Suppressor macrophage (primary cell): ENCODE results near the gene SLC16A3.

ENCODE experiments used
- DNase-seq, 4 experiments: peaks; one replicate each; pipeline ENCODE4 v3.0.0-alpha.2; 2020 to 2022

Gene SLC16A3

DNA sequence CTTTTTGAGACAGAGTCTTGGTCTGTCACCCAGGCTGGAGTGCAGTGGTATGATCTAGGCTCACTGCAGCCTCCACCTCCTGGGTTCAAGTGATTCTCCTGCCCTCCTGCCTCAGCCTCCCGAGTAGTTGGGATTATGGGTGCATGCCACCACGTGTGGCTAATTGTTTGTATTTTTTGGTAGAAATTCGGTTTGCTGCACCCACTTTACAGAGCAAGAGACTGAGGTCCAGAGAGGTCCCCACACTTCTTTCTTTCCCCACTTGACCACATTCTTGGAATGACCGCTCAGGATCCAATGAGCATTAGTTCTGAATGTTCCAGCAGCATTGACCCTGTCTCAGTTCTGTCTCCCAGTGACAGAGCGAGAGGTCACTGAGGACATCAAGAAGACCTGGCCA lies 5.3 kb upstream of the SLC16A3 start:
- no peak for DNase-seq

DNA sequence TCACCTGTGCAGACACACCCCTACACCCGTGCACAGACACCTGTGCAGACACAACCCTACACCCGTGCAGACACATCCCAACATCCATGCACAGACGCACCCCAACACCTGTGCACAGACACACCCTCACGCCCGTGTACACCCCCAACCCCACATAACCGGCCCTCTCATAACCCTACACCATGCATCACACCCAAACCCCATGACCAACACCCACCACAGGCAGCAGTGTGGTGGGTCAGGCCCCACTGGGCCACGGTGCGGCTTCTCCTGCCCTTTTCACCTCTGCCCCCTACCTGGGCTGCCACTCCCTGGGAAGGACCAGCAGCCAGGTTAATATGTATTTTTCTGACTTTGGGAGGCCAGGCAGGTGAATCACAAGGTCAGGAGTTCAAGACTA lies 4.2 kb upstream of the SLC16A3 start:
- DNase-seq = peak in 1 of 4 experiments; percentile 1

DNA sequence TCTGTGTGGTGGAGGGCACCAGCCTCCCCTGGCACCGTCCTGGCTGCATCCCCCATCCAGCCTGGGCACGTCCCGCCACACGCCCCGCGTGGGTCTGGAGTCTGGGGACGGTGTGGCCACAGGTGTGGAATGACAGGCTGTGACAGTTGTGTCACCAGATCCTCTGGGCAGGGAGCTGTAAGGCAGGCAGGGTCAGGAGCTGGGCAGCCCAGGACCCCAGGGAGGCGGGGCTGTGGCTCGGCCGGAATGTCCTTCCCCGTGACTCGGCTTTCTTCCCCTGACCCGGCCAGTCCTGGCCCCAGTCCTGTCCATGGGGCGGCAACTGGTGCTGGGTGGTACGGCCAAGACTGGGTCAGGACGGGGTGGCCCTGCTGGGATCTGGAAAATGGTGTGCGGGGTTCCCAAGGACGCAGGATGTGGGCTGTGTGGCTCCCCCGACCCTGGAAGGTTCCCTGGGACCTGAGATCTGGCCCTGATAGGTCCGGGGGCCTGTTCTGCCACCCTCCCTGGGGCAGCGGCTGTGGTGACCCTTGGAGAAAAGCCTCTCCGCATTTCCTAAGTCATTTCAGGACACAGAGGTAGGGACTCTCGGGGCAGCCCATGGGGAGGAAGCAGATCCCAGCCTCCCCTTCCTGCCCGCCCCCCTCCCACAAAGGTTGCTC lies 3.3 kb upstream of the SLC16A3 start:
- DNase-seq = no peak

DNA sequence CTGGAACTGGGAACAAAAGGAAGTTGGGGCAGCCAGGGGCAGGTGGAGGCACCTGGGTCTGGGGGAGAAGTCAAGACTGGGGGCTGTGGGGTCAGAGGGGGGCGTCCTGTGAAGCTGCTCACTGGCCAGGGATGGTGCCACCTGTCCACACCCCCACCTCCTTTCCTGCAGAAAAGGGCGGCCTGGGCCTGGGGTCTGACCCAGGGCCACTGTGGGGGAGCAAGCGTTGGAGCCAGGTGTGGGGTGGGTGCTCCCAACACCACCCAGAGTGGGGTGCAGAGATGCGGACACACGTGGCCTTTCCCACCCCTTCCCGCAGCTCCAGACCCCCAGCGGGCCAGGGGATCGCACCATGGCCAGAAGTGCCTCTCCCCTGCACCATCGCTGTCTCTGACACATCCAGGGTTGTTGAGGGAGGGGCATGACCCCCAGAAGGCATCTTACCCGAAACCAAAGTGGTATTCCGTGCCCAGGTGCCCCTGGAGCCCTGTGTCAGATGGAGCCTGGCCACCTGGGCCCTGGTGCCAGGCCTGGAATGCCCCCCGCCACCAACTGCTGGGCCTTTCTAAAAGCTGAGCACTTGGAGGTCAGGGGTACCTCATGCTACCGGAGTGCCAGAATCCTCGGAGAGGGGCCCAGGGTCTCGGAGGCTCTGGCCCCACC lies 2.6 kb upstream of the SLC16A3 start:
- no peak for DNase-seq

DNA sequence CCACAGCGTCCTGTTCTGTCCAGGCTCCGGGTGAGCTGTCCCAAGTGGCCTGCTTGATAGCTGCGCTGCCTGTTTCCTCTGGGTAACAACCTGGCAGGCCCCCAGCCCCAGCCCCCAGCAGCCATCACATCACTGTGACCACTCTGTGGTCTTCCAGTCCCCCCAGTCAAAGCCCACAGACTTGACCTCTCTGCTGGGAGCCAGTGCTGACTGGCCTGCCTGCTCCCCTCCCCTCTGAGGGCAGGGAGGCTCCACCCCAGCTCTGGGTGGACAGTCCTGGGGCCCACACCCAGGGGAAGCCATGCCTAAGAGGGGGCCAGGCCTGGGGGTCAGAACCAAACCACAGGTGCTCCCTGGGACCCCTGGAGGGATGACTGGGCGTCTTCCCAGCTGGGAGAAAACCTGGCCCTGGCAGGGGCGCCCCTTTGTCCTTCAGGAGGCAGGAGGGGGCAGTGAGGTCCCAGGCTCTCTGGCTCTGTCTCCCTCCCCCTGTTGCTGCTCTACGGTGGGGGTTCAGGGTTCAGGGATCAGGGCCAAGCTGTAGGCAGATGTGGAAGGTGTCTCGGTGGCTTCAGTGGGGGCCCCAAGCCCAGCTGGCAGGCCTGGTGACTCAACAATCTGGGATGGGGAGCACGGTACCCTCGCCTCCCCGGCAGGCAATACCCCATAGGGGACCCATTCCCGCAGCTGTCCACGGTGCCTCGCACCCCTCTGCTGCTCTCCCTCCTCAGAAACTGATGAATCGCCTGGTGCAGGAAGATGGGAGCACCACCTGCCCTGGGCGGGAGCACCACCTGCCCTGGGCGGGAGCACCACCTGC lies 1.8 kb upstream of the SLC16A3 start:
- DNase-seq = no peak

DNA sequence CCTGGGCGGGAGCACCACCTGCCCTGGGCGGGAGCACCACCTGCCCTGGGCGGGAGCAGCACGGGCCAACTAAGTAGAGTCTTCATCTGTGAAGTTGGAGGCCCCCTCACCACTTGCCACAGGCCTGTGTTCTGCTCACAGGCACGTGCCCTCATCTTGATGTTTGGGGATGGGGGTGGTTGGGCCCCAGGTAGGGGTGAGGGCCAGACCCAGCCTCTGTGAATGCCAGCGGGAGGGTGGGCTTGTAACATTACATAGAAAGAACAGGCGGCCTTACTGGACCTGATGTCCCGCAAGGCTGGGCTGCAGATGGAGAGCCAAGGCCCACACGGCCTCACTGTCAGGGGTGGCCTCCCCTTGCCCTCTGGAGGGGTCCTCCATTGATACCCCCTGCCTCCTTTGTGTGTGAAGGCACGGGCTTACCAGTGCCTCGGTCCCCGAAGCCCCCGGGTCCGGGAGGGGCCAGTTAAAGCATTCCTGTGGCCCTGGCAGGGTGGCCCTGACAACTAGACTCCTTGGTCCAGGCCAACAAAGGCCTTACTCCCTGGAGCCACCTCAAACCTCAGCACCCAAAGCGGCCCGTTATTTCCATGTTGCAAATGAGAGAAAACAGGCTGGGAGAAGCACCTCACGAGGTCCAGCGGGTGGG lies 1.1 kb upstream of the SLC16A3 start:
- DNase-seq = no peak

DNA sequence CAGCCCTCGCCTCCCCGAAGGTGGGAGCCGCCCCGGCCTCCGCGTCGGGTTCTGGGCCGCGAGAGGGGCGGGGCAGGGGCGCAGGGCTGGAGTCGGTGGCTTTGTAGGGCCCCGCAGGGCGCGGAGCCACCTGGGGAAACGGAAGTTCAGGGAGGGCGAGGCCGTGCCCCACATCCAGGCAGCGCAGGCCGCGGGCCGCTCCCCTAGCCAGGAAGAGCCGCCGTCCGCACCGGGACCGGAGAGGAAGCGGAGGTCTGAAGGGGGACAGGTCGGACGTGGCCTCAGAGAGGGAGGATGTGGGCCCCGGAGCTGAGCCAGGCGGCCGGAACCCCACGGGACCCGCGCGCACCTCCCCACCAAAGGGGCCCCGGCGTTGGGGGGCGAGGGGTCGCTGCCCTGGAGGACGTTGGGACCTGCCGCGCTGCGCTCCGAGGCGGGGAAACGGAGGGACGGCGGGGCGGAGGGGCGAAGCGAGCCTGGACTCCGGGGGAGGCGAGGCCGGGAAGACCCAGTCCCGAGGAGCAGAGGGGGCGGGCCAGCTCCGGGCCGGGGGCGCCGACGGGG lies 482 bp upstream of the SLC16A3 start:
- peak; percentile 62 to 87 (median 74) for DNase-seq

DNA sequence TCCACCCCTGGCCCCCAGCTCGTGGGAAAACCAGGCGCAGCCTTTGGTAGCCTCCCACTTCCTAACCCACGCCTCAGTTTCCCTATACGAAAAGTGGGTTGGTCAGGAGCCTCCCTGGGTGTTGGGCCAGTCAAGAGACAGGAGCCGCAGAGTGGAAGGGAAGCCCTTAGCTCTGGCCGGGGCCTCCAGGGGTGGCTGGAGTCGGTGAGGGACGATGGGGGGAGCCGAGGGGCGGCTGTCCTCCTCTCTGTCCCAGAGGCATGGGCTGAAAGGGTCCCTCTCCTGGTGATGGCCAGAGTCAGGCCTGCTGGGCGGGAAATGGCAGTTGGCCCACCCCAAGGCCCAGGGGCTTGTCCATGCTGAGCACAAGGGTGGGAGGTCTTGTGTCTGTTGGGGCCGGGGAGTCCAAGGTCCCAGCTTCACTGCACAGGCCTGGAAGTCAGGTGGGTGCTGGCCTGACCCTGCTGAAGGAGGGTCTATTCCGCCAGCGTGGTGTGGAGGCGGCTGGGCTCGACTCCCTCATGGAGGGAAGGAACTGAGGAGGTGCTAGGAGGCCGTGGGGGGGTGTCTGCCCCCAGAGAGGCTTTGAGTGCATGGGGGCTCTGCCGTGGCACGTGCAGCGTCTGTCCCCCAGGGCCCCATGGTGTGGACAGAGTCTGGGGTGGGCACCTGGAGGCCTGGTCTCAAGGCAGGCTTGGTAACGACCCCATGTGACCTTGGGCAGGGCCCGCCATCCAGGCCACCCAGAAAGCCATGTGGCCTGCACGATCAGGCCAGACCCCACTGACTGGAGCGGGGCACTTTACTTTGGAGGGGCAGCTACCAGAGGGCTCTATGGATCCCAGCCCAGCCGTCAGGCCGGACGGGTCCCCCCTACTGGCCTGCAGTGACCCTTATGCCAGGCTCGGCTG lies 1.1 kb downstream of the SLC16A3 start:
- peak in 2 of 4 experiments; percentile 41 to 53 for DNase-seq

DNA sequence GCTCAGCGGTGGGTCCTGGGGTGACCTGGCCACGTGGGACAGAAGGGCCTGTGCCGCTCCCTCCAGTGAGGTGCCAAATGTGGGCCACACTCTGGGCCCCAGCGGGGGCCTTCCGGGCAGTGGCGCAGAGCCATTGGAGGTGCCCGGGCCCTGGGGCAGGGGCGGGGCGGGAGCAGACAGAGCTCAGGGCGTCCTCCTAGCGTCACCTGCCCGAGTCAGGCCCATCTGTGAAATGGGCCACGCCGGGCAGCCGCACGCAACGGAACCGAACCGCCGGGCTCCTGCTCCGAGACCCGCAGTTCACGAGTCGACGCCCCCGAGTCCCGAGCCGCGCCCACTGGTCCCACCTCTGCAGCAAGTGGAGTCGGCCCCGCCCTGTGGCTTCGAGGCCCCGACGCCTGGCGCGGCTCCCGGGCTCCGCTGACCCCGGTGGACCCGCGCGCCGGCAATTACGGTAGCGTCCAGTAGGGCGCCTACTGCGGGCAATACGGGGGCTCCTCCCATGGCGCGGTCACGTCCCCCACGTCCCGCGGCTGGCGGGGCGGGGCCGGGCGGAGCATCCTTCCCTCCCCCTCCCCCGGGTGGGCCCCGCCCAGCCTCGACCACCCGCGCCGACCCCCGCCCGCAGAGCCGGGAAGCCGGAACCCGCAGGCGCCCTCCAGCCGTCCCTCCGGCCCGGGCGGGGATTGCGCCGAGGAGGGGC lies 1.9 kb downstream of the SLC16A3 start:
- peak; percentile 85 to 95 (median 91) for DNase-seq

DNA sequence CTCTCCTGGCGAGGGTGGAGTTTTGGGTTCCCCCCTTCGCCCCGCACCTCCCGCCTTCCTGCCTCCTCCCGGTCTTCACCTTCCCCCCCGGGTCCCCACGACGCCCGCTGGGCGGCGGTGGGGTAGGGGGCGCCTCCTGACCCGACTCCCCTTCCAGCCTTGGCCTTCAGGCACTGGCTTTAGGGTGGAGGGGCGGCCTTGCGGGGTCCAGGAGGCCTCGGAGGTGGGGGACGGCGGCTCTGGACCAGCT lies 2.4 kb downstream of the SLC16A3 start:
- DNase-seq = no peak

DNA sequence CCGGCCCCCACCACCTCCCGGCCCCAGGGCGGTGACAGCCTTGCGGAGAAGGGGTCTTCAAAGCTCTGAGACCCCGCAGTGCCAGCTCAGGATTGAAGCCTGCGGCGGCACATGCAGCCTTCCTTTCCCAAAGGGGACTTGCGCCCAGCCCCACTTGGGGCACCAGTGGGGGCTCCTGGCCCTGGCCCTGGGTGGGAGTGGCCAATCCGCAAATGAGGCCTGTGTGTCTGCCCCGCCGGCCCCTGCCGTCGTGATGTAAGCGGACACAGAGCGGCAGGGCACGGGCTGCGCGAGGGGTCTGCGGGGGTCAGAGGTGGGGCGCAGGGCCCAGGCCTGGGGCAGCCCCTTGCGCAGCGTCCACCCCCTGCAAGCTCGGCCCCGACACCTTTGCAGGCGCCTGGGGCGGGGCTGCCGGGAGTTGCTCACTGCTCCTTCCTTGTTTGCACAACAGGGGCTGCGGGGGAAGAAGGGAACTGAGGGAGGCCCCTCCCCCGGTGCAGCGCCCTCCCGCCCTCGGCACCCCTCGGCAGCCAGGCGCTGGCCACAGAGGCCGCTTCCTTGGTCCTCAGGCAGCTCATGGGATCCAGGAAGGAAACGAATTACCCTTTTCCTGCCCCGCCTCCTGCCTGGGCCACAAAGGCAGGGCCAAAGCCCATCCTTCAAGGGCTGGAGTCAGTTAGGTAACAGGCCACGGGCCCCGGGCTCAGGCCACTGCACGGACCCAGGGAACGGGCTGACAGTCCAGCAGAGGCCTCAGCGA lies 2.9 kb downstream of the SLC16A3 start:
- peak; percentile 88 to 95 (median 92) for DNase-seq

DNA sequence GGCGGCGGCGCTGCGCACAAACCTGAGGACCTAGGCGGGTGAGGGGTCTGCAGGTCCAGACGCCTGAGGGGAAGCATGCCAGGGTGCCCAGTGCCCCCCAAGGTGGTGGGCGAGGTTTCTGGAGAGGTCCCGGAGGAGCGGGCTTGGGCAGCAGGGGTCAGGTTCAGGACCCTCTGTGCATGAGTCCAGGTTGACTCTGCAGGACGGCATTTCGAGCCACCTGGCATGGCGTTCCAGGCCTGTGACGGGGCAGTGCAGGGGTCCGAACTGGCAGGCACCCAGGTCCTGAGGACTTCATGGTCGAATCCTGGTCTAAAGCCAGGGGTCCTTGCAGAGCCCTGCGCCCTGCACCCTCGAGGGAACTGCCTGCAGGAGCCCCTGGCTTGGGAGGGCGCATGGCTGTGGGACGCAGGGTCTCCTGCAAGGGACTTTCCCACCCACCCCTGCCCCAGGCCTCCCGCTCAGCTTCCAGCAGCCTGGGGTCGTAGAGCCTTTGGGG lies 3.5 kb downstream of the SLC16A3 start:
- DNase-seq = no peak

DNA sequence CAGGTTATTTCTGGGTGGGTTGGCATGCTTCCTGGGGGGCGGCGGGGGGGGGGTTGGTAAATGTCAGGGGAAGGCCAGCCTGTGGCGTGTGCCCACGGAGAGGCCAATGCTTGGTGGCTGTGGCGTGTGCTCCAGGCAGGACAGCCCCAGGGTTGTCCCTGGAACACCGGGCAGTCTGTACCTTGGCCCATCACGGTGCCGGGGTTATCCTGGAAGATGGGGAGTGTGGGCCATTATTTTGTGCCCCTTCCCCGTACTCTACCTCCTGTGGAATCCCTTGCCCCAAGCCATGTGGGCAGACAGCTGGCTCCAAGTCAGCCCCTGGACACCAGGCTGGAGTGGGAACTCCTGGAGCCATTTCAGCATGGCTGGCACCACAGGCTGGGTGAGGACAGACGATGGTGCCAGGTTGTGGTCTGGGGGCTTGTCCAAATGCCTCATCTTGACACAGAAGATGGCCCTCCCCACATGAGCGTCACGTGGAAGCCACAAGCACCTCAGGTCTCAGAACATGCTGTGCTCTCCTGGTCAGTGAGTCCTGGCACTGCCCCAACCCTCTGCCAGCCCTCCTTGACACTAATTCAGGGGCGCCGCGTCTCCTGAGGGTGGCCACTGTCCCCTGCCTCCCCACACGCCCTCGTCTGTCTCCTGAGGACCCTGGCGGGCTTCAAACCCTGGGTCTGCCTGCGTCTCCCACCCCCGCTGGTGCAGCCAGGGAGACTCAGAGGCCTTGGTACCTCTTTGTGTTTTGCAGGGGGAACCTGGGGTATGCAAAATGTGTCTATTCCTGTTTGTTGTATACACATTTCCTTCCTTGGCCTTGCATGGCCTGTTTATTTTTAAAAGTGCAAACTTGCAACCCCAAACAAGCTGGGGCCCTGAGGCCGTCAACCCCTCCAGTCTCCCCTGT lies 4.3 kb downstream of the SLC16A3 start:
- no peak for DNase-seq

DNA sequence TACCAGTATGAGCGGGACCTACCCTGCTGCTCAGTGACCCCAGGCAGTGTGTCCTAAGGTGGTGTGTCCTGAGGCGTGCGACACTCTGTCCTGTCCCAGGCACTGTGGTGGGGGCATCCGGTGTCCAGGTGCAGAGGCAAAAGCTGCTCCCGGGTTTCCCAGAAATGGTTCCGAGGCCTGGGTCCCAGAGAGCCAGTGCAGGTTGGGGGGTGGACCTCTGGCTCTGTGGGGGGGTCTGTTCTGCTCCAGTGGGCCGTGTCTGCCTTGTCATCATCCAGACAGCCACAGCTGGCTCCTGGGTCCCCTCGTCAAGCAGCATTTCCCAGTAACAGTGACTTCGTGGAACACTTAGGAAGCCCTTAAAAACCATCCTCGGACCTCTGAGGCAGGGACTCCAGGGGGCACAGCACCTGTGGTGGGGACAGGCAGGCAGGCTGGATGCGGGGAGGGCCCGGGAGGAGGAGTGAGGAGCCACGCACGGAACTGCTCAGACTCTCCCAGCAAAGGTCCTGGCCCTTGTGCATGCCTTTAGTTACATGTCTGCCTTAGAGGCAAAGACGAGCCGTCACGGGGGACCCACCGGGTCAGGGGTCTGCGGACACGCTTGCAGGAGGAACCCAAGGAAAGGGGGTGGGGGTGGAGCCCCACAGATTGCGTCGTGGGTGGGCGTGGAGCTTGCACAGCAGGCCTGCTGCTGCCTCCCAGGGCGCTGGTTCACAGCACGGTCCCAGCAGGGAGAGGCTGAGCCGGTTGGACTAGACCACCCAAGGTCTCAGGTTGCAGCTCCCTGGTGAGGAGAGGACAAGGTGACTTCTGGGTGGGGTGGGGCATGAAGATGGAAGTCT lies 5.6 kb downstream of the SLC16A3 start:
- no peak for DNase-seq

DNA sequence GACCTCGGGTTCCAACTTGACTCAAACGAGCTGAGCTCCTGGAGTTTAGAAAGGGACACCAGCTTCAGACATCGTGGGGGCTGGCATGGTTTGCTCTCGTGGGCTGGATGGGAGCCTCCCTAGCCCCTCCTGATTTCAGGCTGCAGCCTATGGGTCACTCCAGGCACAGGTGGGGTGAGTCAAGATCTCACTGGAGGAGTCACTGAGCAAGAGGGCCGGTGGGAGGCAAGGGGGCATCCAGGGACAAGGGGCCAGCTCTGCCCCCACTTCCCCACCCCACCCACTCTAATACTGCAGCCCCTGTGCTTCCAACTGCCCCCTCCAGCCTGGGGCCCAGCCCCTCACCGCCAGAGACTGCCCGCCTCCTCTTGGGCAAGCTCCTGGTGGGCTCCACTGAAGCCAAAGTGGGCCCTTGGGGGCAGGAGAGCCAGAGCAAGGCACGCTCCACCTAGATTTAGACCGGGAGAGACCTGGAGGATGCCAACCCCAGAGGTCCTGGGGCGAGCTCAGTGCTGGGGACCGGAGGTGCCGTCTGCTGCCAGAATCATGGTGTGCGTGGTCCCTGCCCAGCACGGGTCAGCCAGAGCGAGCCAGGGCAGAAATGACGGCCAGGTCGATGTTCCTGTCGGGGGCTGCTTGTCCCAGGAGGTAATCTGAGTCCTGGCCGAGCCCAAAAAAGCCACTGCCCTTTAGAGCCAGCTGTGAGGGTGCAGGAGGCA lies 6.4 kb downstream of the SLC16A3 start:
- DNase-seq = no peak

DNA sequence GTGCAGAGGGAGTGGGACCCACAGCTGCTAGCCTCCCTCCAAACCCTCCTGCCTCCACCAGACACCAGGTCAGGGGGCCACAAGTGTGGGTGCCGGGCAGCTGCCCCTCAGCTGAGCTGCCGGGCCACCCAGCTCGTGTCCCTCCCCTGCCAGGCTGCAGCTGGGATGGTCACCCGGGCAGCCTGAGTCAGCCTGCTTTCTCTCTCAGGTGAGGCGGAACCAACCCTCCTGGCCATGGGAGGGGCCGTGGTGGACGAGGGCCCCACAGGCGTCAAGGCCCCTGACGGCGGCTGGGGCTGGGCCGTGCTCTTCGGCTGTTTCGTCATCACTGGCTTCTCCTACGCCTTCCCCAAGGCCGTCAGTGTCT lies 6.9 kb downstream of the SLC16A3 start:
- peak in 3 of 4 experiments; percentile 57 to 68 (median 66) for DNase-seq

DNA sequence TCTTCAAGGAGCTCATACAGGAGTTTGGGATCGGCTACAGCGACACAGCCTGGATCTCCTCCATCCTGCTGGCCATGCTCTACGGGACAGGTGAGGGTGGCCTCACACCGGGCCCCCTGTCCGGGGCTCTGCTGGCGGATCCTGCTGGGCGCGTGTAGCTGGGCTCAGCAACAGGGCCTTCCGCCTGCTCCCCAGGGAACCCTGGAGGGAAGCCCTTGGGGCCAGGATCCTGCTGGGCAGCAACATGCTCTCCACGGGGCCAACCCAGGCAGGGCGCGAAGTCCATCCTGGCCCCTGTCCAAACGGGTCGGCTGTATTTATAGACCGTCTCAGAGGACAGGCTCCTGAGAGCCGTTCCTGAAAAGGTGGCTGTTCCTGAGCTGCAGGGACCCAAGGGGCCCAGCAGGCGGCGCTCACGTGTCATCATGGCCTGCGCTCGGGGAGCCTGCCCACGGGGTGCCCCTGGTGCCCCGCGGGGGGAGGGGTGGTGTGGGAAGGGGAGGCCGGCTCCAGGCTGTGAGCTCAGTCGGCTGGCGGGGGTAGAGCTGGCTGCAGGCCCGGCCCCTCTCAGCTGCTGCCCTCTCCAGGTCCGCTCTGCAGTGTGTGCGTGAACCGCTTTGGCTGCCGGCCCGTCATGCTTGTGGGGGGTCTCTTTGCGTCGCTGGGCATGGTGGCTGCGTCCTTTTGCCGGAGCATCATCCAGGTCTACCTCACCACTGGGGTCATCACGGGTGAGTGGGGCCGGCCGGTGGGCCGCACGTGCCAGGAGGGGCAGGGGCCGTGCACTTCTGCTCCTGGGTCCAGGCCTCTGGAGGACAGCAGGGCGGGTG lies 7.5 kb downstream of the SLC16A3 start:
- peak; percentile 74 to 84 (median 76) for DNase-seq
